NOMO-1 (cell line): Measurements from ENCODE around the gene SNUPN.

Experiments used
- DNase-seq, 2 experiments: peaks; one replicate each; lab custom pipeline; 2025; ENCODE audit not compliant: unreplicated experiment in 2 of 2; lab: John Stamatoyannopoulos, UW

Gene SNUPN

GRCh38 chr15:75625542-75626347 is at the start of gene SNUPN:
SNUPN (minus strand) TSS chr15:75625725; CDS start chr15:75621051, 4,674 bp downstream.
- peak; percentile 92 to 94 for DNase-seq

DNA sequence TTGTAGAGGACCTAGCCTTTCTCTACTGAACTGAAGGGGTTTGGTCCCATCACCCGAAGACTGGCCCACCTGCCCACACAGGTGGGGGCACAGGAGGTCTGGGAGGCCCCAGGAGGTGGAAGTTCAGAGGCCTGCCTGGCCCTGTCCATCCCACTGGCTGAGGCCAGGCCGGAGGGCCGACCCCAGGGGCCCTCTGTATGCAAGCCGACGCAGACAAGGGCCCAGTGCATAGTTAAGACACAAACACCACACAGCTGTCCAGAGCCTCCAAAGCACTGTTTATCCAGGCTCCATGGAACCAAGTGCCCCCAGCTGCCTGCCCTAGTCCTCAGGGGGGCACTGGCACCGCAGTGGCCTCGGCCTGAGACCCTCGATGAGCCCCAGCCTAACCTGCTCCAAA is 48.8 kb upstream of the SNUPN start:
- no peak for DNase-seq

DNA sequence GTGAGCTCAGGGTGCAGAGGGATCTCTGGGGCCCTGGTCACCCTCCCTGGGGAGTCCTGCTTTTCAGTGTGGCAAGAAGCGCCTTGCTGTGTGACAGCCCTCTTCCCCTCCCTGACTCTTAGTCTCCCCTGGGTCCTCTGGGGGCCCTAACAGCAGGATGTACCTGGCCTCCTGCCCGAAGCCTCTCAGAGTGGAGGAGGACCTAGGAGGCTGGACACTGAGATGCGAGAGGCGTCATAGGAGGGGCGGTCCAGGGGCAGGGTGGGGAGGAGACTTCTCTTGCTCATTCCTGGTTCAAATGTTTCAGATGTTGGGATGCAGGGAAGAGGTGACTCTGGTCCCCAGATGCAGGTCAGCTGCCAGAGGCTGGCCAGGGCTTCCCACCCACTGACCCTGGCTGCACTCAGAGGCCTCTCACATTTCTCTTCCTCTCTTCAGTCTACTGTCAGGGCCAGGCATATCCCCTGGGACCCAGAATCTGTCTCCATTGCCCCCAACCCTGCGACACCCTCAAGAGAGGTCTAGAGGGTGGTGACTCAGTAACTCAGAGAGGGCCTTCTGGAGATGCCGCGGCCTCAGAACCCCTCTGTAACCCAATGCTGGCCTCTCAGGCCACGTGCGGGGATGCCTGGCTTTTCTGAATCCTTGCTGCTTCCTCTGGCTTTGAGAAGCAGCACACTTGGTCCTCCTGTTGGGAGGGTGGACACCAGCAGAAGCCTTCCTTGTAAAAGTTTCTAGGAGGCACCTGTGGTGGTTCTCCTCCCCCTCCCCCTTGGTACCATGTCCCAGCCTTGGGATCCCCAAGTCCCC is 48.1 kb upstream of the SNUPN start:
- DNase-seq = no peak

GRCh38 chr15:75672646-75673425 is 47.3 kb upstream of the SNUPN start:
- DNase-seq = no peak

GRCh38 chr15:75671730-75672602 is 46.4 kb upstream of the SNUPN start:
- no peak for DNase-seq

DNA sequence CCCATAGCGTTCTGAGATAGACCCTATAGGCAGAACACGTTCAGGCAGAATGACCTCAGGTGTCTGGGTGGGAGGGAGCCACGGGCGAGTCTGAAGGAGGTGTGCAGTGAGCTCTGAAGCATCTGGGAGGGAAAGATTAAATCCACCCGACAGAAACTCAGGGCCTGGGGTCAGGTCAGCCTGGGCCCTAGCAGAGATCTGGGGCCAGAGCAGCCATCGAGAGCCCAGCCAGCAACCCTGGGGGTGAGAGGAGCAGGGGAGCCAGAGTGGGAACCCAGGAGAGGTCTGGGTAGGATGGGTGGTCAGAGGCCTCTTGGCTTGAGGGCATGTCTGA is 44.3 kb upstream of the SNUPN start:
- no peak for DNase-seq

DNA sequence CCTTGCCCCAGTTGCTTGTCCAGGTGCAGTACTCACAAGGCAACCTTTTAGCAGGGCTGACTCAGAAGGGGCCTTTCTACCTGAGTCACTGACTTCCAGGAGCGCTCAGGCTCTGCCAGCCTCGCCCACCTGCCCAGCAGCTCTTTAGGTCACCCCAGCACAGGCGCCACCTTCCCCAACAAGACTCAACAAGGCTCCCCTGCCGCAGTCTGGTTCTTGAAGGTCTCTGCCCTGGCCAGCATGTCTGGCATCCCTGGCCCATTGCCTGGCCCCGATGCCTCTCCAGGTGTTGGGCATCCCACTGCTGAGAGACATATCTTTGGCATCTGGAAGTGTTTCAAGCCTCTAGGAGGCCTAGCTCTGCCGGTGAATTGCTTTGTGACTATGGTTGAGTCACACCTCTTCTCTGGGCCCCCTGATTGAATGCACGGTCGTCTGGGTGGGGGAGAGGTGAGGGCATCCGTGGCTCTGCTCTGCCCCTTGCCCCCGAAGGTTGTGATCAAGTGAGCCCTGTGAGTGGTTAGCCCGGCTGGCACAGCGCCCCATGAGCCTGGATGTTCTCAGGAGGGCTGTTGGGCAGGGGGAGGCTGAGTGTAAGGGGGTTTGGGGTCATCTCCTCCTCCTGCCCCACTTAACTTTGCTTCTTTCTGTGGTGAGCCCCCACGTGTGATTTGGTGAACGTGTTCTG is 43.8 kb upstream of the SNUPN start:
- no peak for DNase-seq

DNA sequence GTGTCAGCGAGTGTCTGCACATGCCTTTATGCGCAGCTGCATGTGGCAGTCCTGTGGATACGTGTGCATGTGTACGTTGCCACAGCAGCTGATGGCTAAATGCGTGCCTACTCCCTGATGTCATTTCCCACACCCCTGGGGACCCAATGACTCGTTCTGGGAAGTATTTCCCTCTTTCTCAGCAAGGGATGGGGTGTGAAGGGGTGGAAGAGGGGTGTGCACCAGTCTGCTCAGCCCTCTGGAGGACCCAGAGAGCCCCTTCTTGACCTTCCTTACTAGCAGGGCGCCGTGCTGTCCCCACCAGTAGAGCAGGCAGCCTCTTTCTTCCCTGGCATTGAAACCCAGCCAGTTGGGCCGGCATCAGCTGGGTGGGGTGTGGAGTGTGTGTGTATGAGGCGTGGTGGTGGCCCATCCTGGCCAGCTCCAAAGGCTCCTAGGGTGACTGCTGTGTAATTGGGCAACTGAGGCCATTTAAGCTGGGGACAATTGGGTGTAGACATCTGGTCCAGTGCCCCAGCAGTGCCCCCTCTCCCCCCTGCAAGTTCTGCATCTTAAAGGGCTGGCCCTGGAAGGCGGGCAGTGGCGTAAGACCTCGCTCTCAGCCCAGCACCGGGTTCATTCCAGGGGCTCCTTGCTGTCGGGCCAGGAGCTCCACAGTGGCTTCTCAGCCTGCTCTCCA is 41.4 kb upstream of the SNUPN start:
- no peak for DNase-seq

DNA sequence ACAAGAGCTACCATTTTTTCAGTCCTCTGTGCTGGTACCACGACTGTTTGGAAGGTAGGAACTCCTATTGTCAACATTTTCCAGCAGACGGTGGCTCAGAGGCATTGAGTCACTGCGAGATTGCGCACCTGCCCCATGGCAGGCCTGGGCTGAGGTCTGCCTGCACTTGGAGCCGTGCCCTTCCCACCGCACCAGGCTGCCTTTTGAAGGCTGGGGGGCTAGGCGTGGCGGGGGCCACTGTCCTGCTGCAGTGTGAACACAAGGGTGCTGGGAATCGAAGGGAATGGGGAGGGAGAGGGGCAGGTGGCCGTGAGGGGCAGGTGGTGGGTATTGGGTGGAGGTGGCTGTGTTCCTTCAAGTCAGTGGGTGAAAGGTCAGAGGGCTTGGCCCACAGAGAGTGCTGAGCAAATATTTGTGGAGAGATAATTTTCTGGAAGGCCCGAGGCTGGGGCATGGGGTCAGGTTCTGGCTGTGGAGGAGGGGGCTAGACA is 38.5 kb upstream of the SNUPN start:
- DNase-seq = no peak

DNA sequence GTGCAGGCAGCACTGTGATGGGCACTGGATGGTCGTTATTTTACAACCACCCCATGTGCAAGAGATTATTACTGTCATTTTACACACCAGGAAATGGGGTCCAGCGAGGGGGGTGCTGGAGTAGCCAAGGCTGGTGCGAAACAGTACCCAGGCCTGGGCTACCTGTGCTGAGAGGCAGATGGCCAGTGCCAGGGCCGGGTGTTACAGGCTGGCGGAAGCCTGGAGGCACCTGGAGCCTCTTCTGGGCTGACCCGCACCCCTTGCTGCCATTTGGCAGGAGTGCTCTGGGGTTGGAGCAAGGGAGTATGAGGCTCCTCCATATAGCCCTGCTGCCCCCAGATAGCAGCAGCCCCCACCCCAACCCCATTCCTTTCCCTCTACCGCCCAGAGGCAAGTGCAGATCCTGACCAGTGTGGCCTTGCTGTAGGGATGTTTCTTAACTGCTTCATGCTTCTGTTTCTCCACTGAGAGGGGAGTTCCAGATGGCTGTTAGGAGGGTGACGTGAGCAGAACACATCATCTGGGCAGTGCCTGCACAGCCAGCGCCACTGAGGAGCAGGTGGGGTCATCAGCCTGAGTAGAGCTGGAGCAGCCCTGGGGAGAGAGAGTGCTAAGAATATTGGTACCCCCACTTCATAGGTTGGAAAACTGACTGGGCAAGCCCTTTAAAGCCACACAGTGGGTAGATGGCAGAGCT is 37.4 kb upstream of the SNUPN start:
- DNase-seq = no peak

DNA sequence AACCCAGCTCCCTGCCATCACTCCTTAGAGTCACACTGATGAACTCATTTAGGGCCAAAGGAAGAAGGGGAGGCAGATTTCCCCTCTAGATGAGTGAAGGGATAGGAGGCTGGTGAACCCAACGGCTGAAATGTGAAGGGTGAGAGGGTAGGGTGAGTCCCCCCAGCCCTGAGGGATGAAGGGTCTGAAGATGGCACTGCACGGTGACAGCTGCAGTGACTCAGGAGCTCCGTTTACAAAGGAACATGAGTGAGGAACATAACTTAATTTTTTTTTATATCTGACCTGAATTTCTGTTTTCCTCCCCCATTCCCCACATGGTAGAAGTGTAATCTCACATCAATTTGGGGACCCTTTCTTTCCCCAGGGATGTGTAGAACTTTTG is 36.2 kb upstream of the SNUPN start:
- DNase-seq = no peak

DNA sequence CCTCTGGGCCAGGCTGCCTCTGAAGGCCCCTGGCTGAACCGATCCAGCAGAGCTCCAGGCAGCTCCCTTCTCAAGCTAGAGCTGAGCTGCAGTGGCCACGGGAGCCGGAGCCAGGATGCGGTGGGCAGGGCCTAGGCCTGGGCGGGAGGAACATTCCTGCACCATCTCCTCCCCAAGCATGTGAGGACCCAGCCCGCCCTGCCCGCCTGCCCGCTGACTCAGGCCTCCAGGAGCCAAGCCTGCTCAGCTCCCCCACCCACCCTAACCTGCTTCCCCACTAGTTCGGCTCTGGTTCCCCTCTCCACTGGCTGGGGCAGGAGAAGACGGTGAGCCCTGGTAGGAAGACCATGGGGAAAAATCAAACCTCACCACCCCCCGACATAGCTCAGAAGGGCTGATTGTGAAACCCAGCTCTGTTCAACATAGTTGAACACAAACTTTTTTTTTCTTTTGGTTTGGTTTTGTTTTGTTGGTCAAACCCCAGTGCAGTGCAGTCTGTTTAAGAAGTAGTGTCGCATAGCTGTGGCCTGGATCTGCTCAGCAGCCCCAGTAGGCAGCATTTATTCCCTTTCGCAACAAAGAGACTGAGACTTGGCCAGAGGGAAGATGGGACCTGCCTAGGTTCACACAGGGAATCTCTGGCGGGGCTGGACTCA is 35.7 kb upstream of the SNUPN start:
- no peak for DNase-seq

DNA sequence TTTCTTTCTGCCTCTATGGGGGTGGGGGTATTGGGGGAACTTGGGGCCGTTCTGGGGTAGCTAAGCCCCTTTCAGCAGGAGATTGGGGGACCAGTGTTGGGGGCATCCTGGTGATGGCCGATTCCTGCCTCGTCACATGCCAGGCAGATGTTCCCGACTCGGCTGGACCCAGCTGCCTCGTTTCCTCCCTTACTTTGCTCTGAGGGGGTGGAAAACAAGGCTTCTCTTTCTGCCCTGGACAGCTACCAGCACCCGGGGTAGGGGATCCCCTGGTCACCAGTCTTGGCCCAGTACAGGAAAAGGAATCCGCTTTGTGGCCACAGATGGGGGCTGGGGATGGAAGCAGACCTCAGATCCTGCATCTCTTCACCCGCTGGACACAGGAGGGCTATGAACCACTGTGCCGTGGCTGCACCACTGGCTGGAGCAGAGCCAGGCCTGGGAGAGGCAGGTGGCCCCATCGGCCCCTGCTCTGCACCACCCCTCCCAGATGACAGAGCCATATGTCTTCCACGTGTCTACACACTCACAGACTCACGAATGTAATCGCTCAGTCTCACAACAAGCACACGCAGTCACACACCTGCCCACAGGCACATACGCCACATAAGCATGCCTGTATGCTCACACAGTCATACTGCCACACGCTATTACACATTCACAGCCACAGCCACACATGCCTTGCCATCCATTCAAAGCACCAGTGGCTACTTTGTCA is 34.6 kb upstream of the SNUPN start:
- DNase-seq = no peak

DNA sequence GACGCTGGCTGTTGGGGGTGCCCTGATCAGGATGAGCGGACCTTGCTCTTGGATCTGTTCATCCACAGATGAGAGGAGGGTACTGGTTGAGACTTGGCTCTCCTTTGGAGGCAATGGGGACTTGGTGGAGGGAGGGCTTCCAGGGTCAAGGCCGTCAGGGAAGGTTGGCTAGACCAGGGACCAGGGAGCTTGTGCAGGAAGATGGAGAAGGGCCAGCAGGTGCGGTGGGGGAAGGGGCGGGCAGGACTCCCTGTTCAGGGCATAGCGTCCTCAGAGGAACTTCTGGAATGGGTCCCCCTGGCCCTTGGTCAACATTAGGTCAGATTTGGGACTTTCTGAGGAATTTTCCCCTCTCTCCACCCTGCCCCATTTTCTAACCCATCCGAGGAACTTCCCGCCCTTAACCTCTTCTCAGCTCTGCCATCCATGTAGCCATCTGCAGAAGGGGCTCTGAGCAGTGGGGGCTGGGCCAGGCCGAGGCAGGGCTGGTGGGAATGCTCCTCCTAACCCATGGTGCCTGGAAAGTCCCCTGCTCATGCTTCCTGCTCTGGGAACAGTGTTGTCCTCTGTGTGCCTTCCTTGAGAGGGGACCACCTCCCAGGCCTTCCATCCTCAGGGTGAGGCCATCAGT is 33.7 kb upstream of the SNUPN start:
- DNase-seq = no peak

DNA sequence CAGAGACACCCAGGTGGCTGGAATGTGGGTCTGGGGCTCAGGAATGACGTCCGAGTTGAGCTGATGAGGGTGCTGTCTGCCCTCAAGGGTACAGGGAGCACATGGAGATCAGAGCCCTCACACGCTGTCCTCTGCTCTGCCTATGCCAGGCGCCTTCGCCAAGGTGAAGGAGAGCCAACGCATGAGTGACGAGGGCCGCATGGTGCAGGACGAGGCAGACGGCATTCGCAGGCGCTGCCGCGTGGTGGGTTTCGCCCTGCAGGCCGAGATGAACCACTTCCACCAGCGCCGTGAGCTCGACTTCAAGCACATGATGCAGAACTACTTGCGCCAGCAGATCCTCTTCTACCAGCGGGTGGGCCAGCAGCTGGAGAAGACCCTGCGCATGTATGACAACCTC is 31.3 kb upstream of the SNUPN start:
- DNase-seq = no peak

- DNase-seq = no peak
Measured at GRCh38 chr15:75656331-75656730, 30.8 kb upstream of the SNUPN start.

GRCh38 chr15:75655931-75656330 is 30.4 kb upstream of the SNUPN start:
- DNase-seq = no peak
